Neural crest cell (in vitro differentiated cells): ENCODE results near the gene PKN1. TPM values are rescaled to one million over a fixed set of nuclear protein-coding genes. Genes with fewer than 3 reads are reported as not detected.
"Not testable (repeated sequence)": the region's sequence is repeated elsewhere in the genome, so short reads cannot be mapped to it uniquely, and the experiment has no call there.

Experiments
- DNase-seq: peaks from one replicate; pipeline ENCODE4 v3.0.0; 2021; ENCODE audit warnings: low read depth, mixed read lengths, low spot score
- H3K27ac Mint-ChIP-seq: one replicate; pipeline ENCODE4 v1.8.0; 2021; ENCODE audit warnings: mild to moderate bottlenecking, mixed read lengths; ENCODE audit not compliant: unreplicated experiment
- H3K27me3 Mint-ChIP-seq: 2 replicates; pipeline ENCODE4 v1.8.0; 2021; ENCODE audit warnings: low read depth, mild to moderate bottlenecking, mixed read lengths
- H3K36me3 Mint-ChIP-seq: 2 replicates; pipeline ENCODE4 v1.8.0; 2021; ENCODE audit warnings: low read depth, mild to moderate bottlenecking, mixed read lengths
- H3K4me1 Mint-ChIP-seq: 2 replicates; pipeline ENCODE4 v1.8.0; 2021; ENCODE audit warnings: mixed read lengths
- H3K4me3 Mint-ChIP-seq: one replicate; pipeline ENCODE4 v1.8.0; 2021; ENCODE audit warnings: mild to moderate bottlenecking, mixed read lengths
- H3K9me3 Mint-ChIP-seq: 2 replicates; pipeline ENCODE4 v1.8.0; 2021; ENCODE audit warnings: mixed read lengths
- CTCF ChIP-seq: fragments of 200-600 bp; sonication (generic); conservative IDR thresholded peaks from 2 replicates; pipeline ENCODE4 v1.5.0; 2021; ENCODE audit warnings: antibody characterized with exemption, mild to moderate bottlenecking
- total RNA-seq: library from RNA; stranded (reverse); gene quantifications from 2 replicates; pipeline ENCODE4 v1.2.1, GENCODE V29; 2021

PKN1 gene
- total RNA-seq, 1 donor from 2014 or later = 126 TPM

- Mint-ChIP-seq H3K27ac (no peak overlapping the region), H3K9me3 (no peaks in the 10 kb centered on the region), H3K27me3 (no peaks in the 10 kb centered on the region), H3K4me3 (no peak overlapping the region), H3K4me1 (no peaks in the 10 kb centered on the region), H3K36me3 (peaks cover 5% of the 10 kb centered on the region)
- DNase-seq = no peak
- TF ChIP-seq CTCF = no peak
Observed at GRCh38 chr19:14460935-14461334, 27.8 kb downstream of the PKN1 start.

- not testable (repeated sequence) for H3K27me3 Mint-ChIP-seq, H3K9me3 Mint-ChIP-seq, H3K4me1 Mint-ChIP-seq, H3K27ac Mint-ChIP-seq, H3K4me3 Mint-ChIP-seq, H3K36me3 Mint-ChIP-seq, DNase-seq
Observed at GRCh38 chr19:14462401-14462800, 29.3 kb downstream of the PKN1 start.

- no peaks in the 10 kb centered on the region for H3K4me1 Mint-ChIP-seq
- no peaks in the 10 kb centered on the region for H3K27me3 Mint-ChIP-seq
- TF ChIP-seq CTCF = no peak
- no peak overlapping the region for H3K27ac Mint-ChIP-seq
- H3K9me3 Mint-ChIP-seq = no peaks in the 10 kb centered on the region
- H3K36me3 Mint-ChIP-seq = peaks cover 4% of the 10 kb centered on the region
- no peak for DNase-seq
- H3K4me3 Mint-ChIP-seq = no peak overlapping the region
Observed at GRCh38 chr19:14463747-14464146, 30.6 kb downstream of the PKN1 start.

- Mint-ChIP-seq H3K27me3 (no peaks in the 10 kb centered on the region), H3K4me3 (no peak overlapping the region), H3K4me1 (no peaks in the 10 kb centered on the region), H3K36me3 (peaks cover 4% of the 10 kb centered on the region), H3K9me3 (no peaks in the 10 kb centered on the region), H3K27ac (no peak overlapping the region)
- DNase-seq = no peak
- no peak for TF ChIP-seq CTCF
Observed at GRCh38 chr19:14467391-14467790, 34.3 kb downstream of the PKN1 start.

GRCh38 chr19:14467816-14468215 lies 34.7 kb downstream of the PKN1 start:
- Mint-ChIP-seq H3K27ac (no peak overlapping the region), H3K9me3 (no peaks in the 10 kb centered on the region), H3K4me1 (no peaks in the 10 kb centered on the region), H3K4me3 (no peak overlapping the region), H3K27me3 (peaks cover under 1% of the 10 kb centered on the region), H3K36me3 (peaks cover 4% of the 10 kb centered on the region)
- TF ChIP-seq CTCF = no peak
- no peak for DNase-seq

GRCh38 chr19:14470031-14470876 lies 37.1 kb downstream of the PKN1 start:
- peaks cover 7% of the 10 kb centered on the region for H3K27me3 Mint-ChIP-seq
- no peak overlapping the region for H3K27ac Mint-ChIP-seq
- no peaks in the 10 kb centered on the region for H3K36me3 Mint-ChIP-seq
- H3K4me3 Mint-ChIP-seq = no peak overlapping the region
- peaks cover 7% of the 10 kb centered on the region for H3K4me1 Mint-ChIP-seq
- TF ChIP-seq CTCF = no peak
- DNase-seq = no peak
- no peaks in the 10 kb centered on the region for H3K9me3 Mint-ChIP-seq
